CD4-positive, alpha-beta T cell treated with Interleukin-15 for 1 hour (primary cell): Measurements from ENCODE around the gene PCIF1.
"Not testable (repeated sequence)": the region's sequence is repeated elsewhere in the genome, so short reads cannot be mapped to it uniquely, and the experiment has no call there.

ENCODE experiments used
- DNase-seq: peaks from one replicate; pipeline ENCODE4 v3.0.0-alpha.2; 2020

PCIF1 gene

GRCh38 chr20:45934586-45935415 is at the start of gene PCIF1:
Gene PCIF1 (plus strand): TSS chr20:45934683. CDS start chr20:45939000, 4,317 bp downstream.
- DNase-seq: peak; percentile 97

- DNase-seq: no peak
Observed at GRCh38 chr20:45886590-45887345, 47.7 kb upstream of the PCIF1 start.

- no peak for DNase-seq
Observed at GRCh38 chr20:45887346-45887715, 47.2 kb upstream of the PCIF1 start, which contains the start of gene SPATA25. Gene SPATA25 (minus strand): TSS chr20:45887622. CDS start chr20:45887590, 32 bp downstream.

- no peak for DNase-seq
Observed at GRCh38 chr20:45888681-45889080, 45.8 kb upstream of the PCIF1 start.

GRCh38 chr20:45890077-45890984 is 44.2 kb upstream of the PCIF1 start:
- peak; percentile 61 for DNase-seq

GRCh38 chr20:45890985-45891983 is 43.2 kb upstream of the PCIF1 start, which contains the start of the genes CTSA and NEURL2:
Gene CTSA (plus strand): TSS chr20:45891335. CDS start chr20:45891569, 234 bp downstream.
Gene NEURL2 (minus strand): TSS chr20:45891208. CDS start chr20:45890991, 217 bp downstream.
- peak; percentile 81 for DNase-seq

- no peak for DNase-seq
Observed at GRCh38 chr20:45892049-45892825, 42.2 kb upstream of the PCIF1 start.

GRCh38 chr20:45892828-45893500 is 41.5 kb upstream of the PCIF1 start:
- DNase-seq: no peak

GRCh38 chr20:45893831-45894230 is 40.7 kb upstream of the PCIF1 start:
- DNase-seq: no peak

- no peak for DNase-seq
Observed at GRCh38 chr20:45894797-45895196, 39.7 kb upstream of the PCIF1 start.

- DNase-seq: no peak
Observed at GRCh38 chr20:45896641-45897161, 37.8 kb upstream of the PCIF1 start.

- DNase-seq: no peak
Observed at GRCh38 chr20:45897289-45897688, 37.2 kb upstream of the PCIF1 start.

- no peak for DNase-seq
Observed at GRCh38 chr20:45897692-45898091, 36.8 kb upstream of the PCIF1 start.

- DNase-seq: no peak
Observed at GRCh38 chr20:45898285-45898684, 36.2 kb upstream of the PCIF1 start.

GRCh38 chr20:45899046-45899835 is 35.2 kb upstream of the PCIF1 start:
- no peak for DNase-seq

- DNase-seq: not testable (repeated sequence)
Observed at GRCh38 chr20:45901332-45901731, 33.2 kb upstream of the PCIF1 start.

- DNase-seq: no peak
Observed at GRCh38 chr20:45902199-45902701, 32.2 kb upstream of the PCIF1 start.
